ENCODE measurements around the gene C1orf74. TPM values are rescaled to one million over a fixed set of nuclear protein-coding genes. Genes with fewer than 3 reads are reported as not detected.
A peak's percentile ranks its signal among the peaks of the same experiment; 100 is the strongest.
"Not testable (repeated sequence)": the region's sequence is repeated elsewhere in the genome, so short reads cannot be mapped to it uniquely, and the experiment has no call there.

The C1orf74 gene
- total RNA-seq, 1 experiment from 2014 or later = 4.0 TPM

- no peaks in the 10 kb centered on the region for H4K20me1 ChIP-seq (ENCODE audit: insufficient read depth, low read depth, low read length)
- no peak overlapping the region for H2AFZ ChIP-seq (ENCODE audit: low read length)
- H3K27me3 ChIP-seq (ENCODE audit: low read length) = no peaks in the 10 kb centered on the region
- no peak overlapping the region for H3K27ac ChIP-seq (ENCODE audit: low read length)
- H3K9me2 ChIP-seq (replicated peaks; ENCODE audit: insufficient read depth, low read length) = no peaks in the 10 kb centered on the region
- no peak overlapping the region for H3K9ac ChIP-seq (ENCODE audit: low read length)
- no peaks in the 10 kb centered on the region for H3K79me2 ChIP-seq (ENCODE audit: low read length)
- H3K9me3 ChIP-seq (ENCODE audit: low read length) = no peaks in the 10 kb centered on the region
- peaks cover 4% of the 10 kb centered on the region; the same call in 1 of the 2 replicates for H3K4me1 ChIP-seq (ENCODE audit: low read length)
- H3K4me3 ChIP-seq (ENCODE audit: low read length) = no peak overlapping the region
- no peak overlapping the region for H3K4me2 ChIP-seq (ENCODE audit: low read depth, low read length, poor library complexity, severe bottlenecking)
- no peaks in the 10 kb centered on the region for H3K36me3 ChIP-seq (ENCODE audit: insufficient read depth, low read length)
- DNase-seq = no peak
These were observed 18.4 kb upstream of the C1orf74 start for GRCh38 chr1:209802780-209803152.

GRCh38 chr1:209802117-209802779 lies 17.9 kb upstream of the C1orf74 start:
- Histone ChIP-seq H3K4me3 (ENCODE audit: low read length) (no peak overlapping the region), H3K9me3 (ENCODE audit: low read length) (no peaks in the 10 kb centered on the region), H2AFZ (ENCODE audit: low read length) (no peak overlapping the region), H3K79me2 (ENCODE audit: low read length) (no peaks in the 10 kb centered on the region), H3K4me2 (ENCODE audit: low read depth, low read length, poor library complexity, severe bottlenecking) (no peak overlapping the region), H3K9me2 (replicated peaks; ENCODE audit: insufficient read depth, low read length) (no peaks in the 10 kb centered on the region), H3K9ac (ENCODE audit: low read length) (no peak overlapping the region), H3K27ac (ENCODE audit: low read length) (no peak overlapping the region), H3K27me3 (ENCODE audit: low read length) (no peaks in the 10 kb centered on the region), H3K36me3 (ENCODE audit: insufficient read depth, low read length) (no peaks in the 10 kb centered on the region), H3K4me1 (ENCODE audit: low read length) (peaks cover 4% of the 10 kb centered on the region; the same call in 1 of the 2 replicates), H4K20me1 (ENCODE audit: insufficient read depth, low read depth, low read length) (no peaks in the 10 kb centered on the region)
- DNase-seq = no peak

- H3K4me2 ChIP-seq (ENCODE audit: low read depth, low read length, poor library complexity, severe bottlenecking) = no peak overlapping the region
- no peak overlapping the region for H2AFZ ChIP-seq (ENCODE audit: low read length)
- no peaks in the 10 kb centered on the region for H3K36me3 ChIP-seq (ENCODE audit: insufficient read depth, low read length)
- no peaks in the 10 kb centered on the region for H4K20me1 ChIP-seq (ENCODE audit: insufficient read depth, low read depth, low read length)
- no peaks in the 10 kb centered on the region for H3K27me3 ChIP-seq (ENCODE audit: low read length)
- no peak for DNase-seq
- H3K4me1 ChIP-seq (ENCODE audit: low read length) = peaks cover 1% of the 10 kb centered on the region; the same call in 1 of the 2 replicates
- no peaks in the 10 kb centered on the region for H3K79me2 ChIP-seq (ENCODE audit: low read length)
- H3K9me2 ChIP-seq (replicated peaks; ENCODE audit: insufficient read depth, low read length) = no peaks in the 10 kb centered on the region
- no peak overlapping the region for H3K9ac ChIP-seq (ENCODE audit: low read length)
- H3K4me3 ChIP-seq (ENCODE audit: low read length) = no peak overlapping the region
- H3K9me3 ChIP-seq (ENCODE audit: low read length) = no peaks in the 10 kb centered on the region
- no peak overlapping the region for H3K27ac ChIP-seq (ENCODE audit: low read length)
These were observed 16.9 kb upstream of the C1orf74 start for GRCh38 chr1:209800984-209801834.

- Histone ChIP-seq H3K4me3 (ENCODE audit: low read length) (no peak overlapping the region), H3K4me1 (ENCODE audit: low read length) (no peaks in the 10 kb centered on the region), H3K27ac (ENCODE audit: low read length) (no peak overlapping the region), H3K79me2 (ENCODE audit: low read length) (no peaks in the 10 kb centered on the region), H3K9ac (ENCODE audit: low read length) (no peak overlapping the region), H3K9me2 (replicated peaks; ENCODE audit: insufficient read depth, low read length) (no peaks in the 10 kb centered on the region), H4K20me1 (ENCODE audit: insufficient read depth, low read depth, low read length) (no peaks in the 10 kb centered on the region), H3K27me3 (ENCODE audit: low read length) (no peaks in the 10 kb centered on the region), H3K36me3 (ENCODE audit: insufficient read depth, low read length) (no peaks in the 10 kb centered on the region), H3K4me2 (ENCODE audit: low read depth, low read length, poor library complexity, severe bottlenecking) (no peak overlapping the region), H2AFZ (ENCODE audit: low read length) (no peak overlapping the region), H3K9me3 (ENCODE audit: low read length) (no peaks in the 10 kb centered on the region)
- DNase-seq = peak; percentile 60
These were observed 13.8 kb upstream of the C1orf74 start for GRCh38 chr1:209797978-209798639.

GRCh38 chr1:209793711-209794110 lies 9.4 kb upstream of the C1orf74 start:
- H3K9ac ChIP-seq (ENCODE audit: low read length); H4K20me1 ChIP-seq (ENCODE audit: insufficient read depth, low read depth, low read length); H3K79me2 ChIP-seq (ENCODE audit: low read length); H3K27ac ChIP-seq (ENCODE audit: low read length); H3K4me2 ChIP-seq (ENCODE audit: low read depth, low read length, poor library complexity, severe bottlenecking); H3K27me3 ChIP-seq (ENCODE audit: low read length); H3K36me3 ChIP-seq (ENCODE audit: insufficient read depth, low read length); H3K9me3 ChIP-seq (ENCODE audit: low read length); H2AFZ ChIP-seq (ENCODE audit: low read length); H3K4me3 ChIP-seq (ENCODE audit: low read length); H3K9me2 ChIP-seq (replicated peaks; ENCODE audit: insufficient read depth, low read length); H3K4me1 ChIP-seq (ENCODE audit: low read length); DNase-seq: not testable (repeated sequence)

GRCh38 chr1:209791920-209792319 lies 7.6 kb upstream of the C1orf74 start:
- no peaks in the 10 kb centered on the region for H3K9me2 ChIP-seq (replicated peaks; ENCODE audit: insufficient read depth, low read length)
- H3K79me2 ChIP-seq (ENCODE audit: low read length) = no peaks in the 10 kb centered on the region
- H3K9me3 ChIP-seq (ENCODE audit: low read length) = no peaks in the 10 kb centered on the region
- H3K9ac ChIP-seq (ENCODE audit: low read length) = no peak overlapping the region
- no peaks in the 10 kb centered on the region for H4K20me1 ChIP-seq (ENCODE audit: insufficient read depth, low read depth, low read length)
- no peak overlapping the region for H3K4me2 ChIP-seq (ENCODE audit: low read depth, low read length, poor library complexity, severe bottlenecking)
- no peak overlapping the region for H3K4me3 ChIP-seq (ENCODE audit: low read length)
- no peaks in the 10 kb centered on the region for H3K27me3 ChIP-seq (ENCODE audit: low read length)
- H2AFZ ChIP-seq (ENCODE audit: low read length) = no peak overlapping the region
- H3K36me3 ChIP-seq (ENCODE audit: insufficient read depth, low read length) = no peaks in the 10 kb centered on the region
- H3K27ac ChIP-seq (ENCODE audit: low read length) = no peak overlapping the region
- no peak for DNase-seq
- no peaks in the 10 kb centered on the region for H3K4me1 ChIP-seq (ENCODE audit: low read length)

GRCh38 chr1:209790286-209791193 lies 6.2 kb upstream of the C1orf74 start:
- no peak overlapping the region for H3K27ac ChIP-seq (ENCODE audit: low read length)
- no peaks in the 10 kb centered on the region for H3K79me2 ChIP-seq (ENCODE audit: low read length)

More at GRCh38 chr1:209790286-209791193, 6.2 kb upstream of the C1orf74 start:
- no peak overlapping the region for H3K9ac ChIP-seq (ENCODE audit: low read length)
- no peak for DNase-seq
- H4K20me1 ChIP-seq (ENCODE audit: insufficient read depth, low read depth, low read length) = no peaks in the 10 kb centered on the region
- no peaks in the 10 kb centered on the region for H3K36me3 ChIP-seq (ENCODE audit: insufficient read depth, low read length)
- no peak overlapping the region for H3K4me2 ChIP-seq (ENCODE audit: low read depth, low read length, poor library complexity, severe bottlenecking)
- H3K9me3 ChIP-seq (ENCODE audit: low read length) = no peaks in the 10 kb centered on the region
- H3K4me3 ChIP-seq (ENCODE audit: low read length) = no peak overlapping the region
- no peaks in the 10 kb centered on the region for H3K4me1 ChIP-seq (ENCODE audit: low read length)
- no peaks in the 10 kb centered on the region for H3K9me2 ChIP-seq (replicated peaks; ENCODE audit: insufficient read depth, low read length)
- H3K27me3 ChIP-seq (ENCODE audit: low read length) = no peaks in the 10 kb centered on the region
- H2AFZ ChIP-seq (ENCODE audit: low read length) = no peak overlapping the region
